ENCODE results near the gene LBHD1.

Gene LBHD1

GRCh38 chr11:62614275-62614674, 57.8 kb downstream of the LBHD1 start:
- TF ChIP-seq, protein P1, sequence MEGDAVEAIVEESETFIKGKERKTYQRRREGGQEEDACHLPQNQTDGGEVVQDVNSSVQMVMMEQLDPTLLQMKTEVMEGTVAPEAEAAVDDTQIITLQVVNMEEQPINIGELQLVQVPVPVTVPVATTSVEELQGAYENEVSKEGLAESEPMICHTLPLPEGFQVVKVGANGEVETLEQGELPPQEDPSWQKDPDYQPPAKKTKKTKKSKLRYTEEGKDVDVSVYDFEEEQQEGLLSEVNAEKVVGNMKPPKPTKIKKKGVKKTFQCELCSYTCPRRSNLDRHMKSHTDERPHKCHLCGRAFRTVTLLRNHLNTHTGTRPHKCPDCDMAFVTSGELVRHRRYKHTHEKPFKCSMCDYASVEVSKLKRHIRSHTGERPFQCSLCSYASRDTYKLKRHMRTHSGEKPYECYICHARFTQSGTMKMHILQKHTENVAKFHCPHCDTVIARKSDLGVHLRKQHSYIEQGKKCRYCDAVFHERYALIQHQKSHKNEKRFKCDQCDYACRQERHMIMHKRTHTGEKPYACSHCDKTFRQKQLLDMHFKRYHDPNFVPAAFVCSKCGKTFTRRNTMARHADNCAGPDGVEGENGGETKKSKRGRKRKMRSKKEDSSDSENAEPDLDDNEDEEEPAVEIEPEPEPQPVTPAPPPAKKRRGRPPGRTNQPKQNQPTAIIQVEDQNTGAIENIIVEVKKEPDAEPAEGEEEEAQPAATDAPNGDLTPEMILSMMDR (conservative IDR thresholded peaks at IDR 0.05; ENCODE audit: low read depth), result no peak
- H3K27ac ChIP-seq, result peak overlapping the region; percentile 98
- ChIA-PET CTCF (no interaction called here), POLR2A (ENCODE audit: low non-redundant PET) (interaction anchor here (0.8 kb wide), 1 partner anchor 23 kb away, joined by 3 read pairs; no protein-coding TSS in a partner anchor)
- DNase-seq (ENCODE audit: low spot score), result no peak

DNA sequence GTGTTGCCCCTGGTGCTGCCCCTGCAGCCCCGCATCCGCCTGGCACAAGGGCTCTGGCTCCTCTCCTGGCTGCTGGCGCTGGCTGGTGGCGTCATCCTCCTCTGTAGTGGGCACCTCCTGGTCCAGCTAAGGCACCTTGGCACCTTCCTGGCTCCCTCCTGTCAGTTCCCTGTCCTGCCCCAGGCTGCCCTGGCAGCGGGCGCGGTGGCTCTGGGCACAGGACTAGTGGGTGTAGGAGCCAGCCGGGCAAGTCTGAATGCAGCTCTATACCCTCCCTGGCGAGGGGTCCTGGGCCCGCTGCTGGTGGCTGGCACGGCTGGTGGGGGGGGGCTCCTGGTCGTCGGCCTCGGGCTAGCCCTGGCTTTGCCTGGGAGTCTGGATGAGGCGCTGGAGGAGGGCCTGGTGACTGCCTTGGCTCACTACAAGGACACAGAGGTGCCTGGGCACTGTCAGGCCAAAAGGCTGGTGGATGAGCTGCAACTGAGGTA, 58.7 kb downstream of the LBHD1 start:
- peak overlapping the region; percentile 98 for H3K27ac ChIP-seq

More for the DNA sequence above, 58.7 kb downstream of the LBHD1 start:
- TF ChIP-seq, protein P1 (conservative IDR thresholded peaks at IDR 0.05; ENCODE audit: low read depth), result no peak
- ChIA-PET POLR2A (ENCODE audit: low non-redundant PET) (interaction anchor here (0.6 to 0.9 kb wide), 2 partner anchors 9 to 40 kb away, joined by 3 to 4 read pairs; partner anchors contain the start of genes B3GAT3 and INTS5), CTCF (interaction anchor here (0.6 kb wide), 1 partner anchor 55 kb away, joined by 3 read pairs; no protein-coding TSS in a partner anchor)
- DNase-seq (ENCODE audit: low spot score), result no peak
